ENCODE results near the gene ADAMTSL5.

ADAMTSL5 gene

DNA sequence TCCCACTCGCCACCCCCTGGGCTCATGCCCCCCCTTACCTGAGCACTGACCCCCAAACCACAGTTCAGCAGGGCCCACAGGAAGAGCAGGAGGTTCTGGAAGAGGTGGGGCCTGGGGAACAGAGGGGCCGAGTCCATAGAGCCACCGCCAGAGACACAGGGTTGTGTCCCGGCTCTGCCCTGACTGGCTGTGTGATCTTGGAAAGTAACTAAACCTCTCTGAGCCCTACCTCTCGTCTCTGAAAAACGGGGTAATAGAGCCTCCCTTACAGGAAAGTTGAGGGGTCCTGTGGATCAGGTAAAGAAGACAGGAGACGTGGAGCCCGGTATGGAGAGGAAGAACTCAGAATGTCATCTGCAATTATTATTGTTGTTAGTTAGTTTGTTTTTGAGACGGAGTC is 2.0 kb downstream of the ADAMTSL5 start:
- no peak for DNase-seq (ENCODE audit: low read depth)
- TF ChIP-seq, protein P1, sequence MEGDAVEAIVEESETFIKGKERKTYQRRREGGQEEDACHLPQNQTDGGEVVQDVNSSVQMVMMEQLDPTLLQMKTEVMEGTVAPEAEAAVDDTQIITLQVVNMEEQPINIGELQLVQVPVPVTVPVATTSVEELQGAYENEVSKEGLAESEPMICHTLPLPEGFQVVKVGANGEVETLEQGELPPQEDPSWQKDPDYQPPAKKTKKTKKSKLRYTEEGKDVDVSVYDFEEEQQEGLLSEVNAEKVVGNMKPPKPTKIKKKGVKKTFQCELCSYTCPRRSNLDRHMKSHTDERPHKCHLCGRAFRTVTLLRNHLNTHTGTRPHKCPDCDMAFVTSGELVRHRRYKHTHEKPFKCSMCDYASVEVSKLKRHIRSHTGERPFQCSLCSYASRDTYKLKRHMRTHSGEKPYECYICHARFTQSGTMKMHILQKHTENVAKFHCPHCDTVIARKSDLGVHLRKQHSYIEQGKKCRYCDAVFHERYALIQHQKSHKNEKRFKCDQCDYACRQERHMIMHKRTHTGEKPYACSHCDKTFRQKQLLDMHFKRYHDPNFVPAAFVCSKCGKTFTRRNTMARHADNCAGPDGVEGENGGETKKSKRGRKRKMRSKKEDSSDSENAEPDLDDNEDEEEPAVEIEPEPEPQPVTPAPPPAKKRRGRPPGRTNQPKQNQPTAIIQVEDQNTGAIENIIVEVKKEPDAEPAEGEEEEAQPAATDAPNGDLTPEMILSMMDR (conservative IDR thresholded peaks at IDR 0.05; ENCODE audit: control insufficient read depth, insufficient read depth, low read depth, low read length) = no peak
- no peak overlapping the region for H3K4me3 ChIP-seq (ENCODE audit: control insufficient read depth, low read depth, low read length)

DNA sequence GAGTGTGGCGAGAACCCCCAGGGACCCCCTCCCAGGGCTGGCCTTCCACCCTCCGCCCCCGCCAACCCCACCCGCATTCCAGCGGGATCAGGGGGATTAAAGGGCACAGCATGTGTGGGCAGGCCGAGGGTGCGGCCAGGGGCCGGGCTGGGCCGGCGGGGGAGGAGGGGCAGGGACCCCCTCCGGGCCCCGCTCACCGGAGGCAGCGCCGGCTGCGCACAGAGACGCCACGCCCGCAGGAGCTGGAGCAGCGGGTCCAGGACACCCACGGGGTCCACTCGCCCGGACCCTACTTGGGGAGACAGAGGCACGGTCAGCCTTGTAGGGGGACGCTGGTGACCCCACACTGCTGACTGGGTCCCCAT is 2.4 kb downstream of the ADAMTSL5 start:
- H3K4me3 ChIP-seq (ENCODE audit: control insufficient read depth, low read depth, low read length) = no peak overlapping the region
- TF ChIP-seq, protein P1 (conservative IDR thresholded peaks at IDR 0.05; ENCODE audit: control insufficient read depth, insufficient read depth, low read depth, low read length) = no peak
- DNase-seq (ENCODE audit: low read depth) = no peak

DNA sequence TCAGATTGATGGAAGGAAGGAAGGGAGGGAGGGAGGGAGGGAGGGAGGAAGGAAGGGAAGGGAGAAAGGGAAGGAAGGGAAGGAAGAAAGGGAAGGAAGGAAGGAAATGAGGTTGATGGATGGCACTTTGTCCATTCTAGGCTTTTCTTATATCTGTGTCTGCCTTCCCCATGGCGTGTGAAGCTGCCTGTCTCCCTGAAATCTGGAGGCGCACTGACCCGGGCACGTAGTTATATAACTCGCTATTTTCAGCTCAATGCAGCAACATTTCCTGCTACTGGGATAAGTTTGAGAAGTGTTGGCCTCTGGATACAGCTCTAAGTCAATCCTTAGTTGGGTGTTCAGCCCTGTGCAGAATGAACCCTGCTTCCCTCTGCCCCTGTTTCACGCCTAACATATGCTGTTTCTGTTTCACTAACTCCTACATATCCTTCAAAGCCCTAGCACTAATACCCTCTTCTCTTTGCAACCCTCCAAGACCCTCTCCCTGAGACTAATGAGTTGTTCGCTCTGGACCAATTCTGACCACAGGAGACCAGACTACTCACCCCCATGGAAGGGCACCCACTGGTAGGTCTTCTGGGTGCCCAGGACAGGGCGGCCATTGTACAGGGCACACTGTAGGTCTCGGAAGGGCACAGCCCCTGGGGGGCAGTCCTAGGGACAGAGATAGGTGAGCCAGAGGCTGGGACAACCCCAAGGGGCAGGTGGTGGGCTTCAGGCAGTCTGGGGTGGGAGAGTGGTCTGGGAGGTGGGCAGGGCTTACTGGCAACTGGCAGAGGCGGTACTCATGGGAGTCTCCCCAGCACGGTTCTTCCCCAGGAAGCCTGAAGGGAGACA is 3.0 kb downstream of the ADAMTSL5 start:
- no peak for DNase-seq (ENCODE audit: low read depth)
- TF ChIP-seq, protein P1 (conservative IDR thresholded peaks at IDR 0.05; ENCODE audit: control insufficient read depth, insufficient read depth, low read depth, low read length) = no peak
- H3K4me3 ChIP-seq (ENCODE audit: control insufficient read depth, low read depth, low read length) = no peak overlapping the region

DNA sequence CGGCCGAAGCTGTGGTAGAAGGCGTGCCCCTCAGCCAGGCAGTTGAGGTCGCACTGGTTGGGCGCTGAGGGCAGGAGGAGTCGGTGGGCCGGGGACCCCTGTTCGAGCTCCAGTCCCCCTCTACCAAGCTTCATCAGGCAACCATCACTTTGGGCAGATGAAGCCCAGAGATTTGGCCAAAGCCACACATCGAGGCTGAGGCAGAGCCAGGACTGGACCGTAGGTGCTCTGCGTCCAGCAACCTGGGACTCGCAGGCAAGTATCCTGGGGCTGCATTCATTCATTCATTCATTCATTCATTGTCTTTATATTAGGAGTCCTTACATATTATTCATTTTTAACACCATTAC is 4.3 kb downstream of the ADAMTSL5 start:
- H3K4me3 ChIP-seq (ENCODE audit: control insufficient read depth, low read depth, low read length) = no peak overlapping the region
- TF ChIP-seq, protein P1 (conservative IDR thresholded peaks at IDR 0.05; ENCODE audit: control insufficient read depth, insufficient read depth, low read depth, low read length) = no peak
- no peak for DNase-seq (ENCODE audit: low read depth)

DNA sequence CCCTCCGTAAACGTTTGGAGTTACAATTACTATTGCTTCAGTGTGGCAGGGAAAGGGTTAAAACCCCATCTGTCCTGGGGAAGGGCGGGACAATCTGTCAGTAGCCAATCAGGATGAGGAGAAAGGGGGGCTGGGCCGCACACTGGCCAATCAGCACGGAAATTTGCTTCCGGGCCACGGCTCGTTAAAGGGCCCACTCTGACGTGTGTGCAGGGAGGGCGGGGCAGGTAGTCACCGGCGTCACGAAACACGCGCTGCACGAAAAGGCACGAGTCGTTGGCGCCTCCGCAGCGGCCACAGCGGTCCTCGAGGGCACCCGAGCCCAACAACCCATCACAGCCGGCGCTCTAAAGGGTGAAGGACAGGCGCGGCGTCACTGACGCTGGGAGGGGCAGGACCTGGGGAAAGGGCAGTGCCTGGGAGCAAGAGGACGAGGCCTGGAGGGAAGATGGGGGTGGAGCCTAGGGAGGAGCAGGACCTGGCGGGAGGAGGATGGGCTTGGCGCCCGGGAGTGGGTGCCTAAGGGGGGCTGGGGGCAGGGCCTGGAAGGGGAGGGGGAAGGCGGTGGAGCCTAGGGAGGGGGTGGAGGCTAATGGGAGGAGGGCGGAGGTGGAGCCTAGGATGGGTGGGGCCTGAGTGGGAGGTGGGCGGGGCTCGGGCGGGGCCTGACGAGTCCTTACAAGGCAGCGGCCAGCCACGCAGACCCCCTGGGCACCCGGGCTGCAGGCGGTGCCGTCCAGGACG is 4.9 kb downstream of the ADAMTSL5 start:
- peak overlapping the region; percentile 49 for H3K4me3 ChIP-seq (ENCODE audit: control insufficient read depth, low read depth, low read length)
- TF ChIP-seq, protein P1 (conservative IDR thresholded peaks at IDR 0.05; ENCODE audit: control insufficient read depth, insufficient read depth, low read depth, low read length) = no peak
- DNase-seq (ENCODE audit: low read depth) = peak; percentile 94

DNA sequence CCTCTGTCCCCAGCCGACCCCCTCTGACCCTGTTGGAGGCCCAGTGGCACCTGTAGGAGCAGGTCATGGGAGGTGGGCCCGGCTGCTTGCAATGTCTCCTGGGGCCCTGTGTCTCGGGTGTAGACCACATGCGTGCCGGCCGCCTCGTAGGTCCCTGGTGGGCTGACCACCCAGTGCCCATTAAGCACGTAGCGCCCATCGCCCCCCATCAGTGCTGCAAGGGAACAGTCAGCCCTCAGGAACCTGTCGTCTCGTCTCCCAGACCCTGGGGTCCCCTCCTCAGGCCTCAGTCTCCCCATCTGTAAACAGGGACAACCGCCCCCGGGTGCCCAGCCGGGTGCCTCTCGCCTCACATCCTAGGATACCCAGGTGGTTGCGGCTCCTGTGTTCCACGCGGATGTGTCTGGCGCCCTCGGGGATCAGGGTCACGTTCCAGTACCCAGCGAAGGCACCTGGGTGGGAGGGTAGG is 5.6 kb downstream of the ADAMTSL5 start:
- DNase-seq (ENCODE audit: low read depth) = no peak
- TF ChIP-seq, protein P1 (conservative IDR thresholded peaks at IDR 0.05; ENCODE audit: control insufficient read depth, insufficient read depth, low read depth, low read length) = no peak
- H3K4me3 ChIP-seq (ENCODE audit: control insufficient read depth, low read depth, low read length) = peak overlapping the region; percentile 6
